Measurements from ENCODE around the gene SLC11A1.

Gene SLC11A1, protein sequence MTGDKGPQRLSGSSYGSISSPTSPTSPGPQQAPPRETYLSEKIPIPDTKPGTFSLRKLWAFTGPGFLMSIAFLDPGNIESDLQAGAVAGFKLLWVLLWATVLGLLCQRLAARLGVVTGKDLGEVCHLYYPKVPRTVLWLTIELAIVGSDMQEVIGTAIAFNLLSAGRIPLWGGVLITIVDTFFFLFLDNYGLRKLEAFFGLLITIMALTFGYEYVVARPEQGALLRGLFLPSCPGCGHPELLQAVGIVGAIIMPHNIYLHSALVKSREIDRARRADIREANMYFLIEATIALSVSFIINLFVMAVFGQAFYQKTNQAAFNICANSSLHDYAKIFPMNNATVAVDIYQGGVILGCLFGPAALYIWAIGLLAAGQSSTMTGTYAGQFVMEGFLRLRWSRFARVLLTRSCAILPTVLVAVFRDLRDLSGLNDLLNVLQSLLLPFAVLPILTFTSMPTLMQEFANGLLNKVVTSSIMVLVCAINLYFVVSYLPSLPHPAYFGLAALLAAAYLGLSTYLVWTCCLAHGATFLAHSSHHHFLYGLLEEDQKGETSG

DNA sequence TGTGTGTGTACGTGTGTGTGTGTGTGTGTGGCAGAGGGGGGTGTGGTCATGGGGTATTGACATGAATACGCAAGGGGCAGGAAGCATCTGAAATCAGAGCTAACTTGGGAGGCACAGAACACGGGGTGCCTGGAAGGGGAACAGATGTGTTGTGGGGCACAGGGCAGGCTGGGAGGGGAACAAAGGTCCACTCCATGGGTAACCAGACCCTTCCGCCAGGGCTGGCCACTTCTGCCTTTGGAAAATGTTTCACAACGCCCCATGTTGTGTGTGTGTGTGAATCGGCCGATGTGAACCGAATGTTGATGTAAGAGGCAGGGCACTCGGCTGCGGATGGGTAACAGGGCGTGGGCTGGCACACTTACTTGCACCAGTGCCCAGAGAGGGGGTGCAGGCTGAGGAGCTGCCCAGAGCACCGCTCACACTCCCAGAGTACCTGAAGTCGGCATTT, at the start of gene SLC11A1:
Gene SLC11A1 (plus strand): TSS at position 358 of the 451 bp plus-strand sequence. CDS start 96 bp downstream, outside the sequence.
- DNase-seq = no peak

GRCh38 chr2:218332288-218332687, 49.8 kb upstream of the SLC11A1 start:
- no peak for DNase-seq

- DNase-seq = peak; percentile 99
Observed at GRCh38 chr2:218332920-218333645, 49.0 kb upstream of the SLC11A1 start.

GRCh38 chr2:218334531-218334930, 47.5 kb upstream of the SLC11A1 start:
- no peak for DNase-seq

DNA sequence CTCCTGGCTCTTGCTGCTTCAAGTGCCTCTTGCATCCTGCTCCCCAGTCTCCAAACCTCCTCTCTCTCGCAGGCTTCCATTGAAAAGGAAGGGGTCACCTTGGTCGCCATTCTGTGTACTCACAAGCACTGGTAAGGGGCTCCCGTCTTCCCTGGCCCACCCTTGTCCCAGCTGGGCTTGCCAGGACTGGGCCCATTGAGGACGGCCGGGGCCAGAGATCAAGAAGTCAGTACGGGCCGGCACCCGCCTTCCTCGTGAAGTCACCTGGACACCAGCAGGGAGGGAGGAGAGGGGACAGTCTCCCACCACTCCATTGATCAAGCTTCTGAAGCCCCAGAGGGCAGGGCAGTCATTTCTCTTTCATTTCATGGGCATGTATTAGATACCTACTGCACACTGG, 41.4 kb upstream of the SLC11A1 start:
- DNase-seq = no peak

DNA sequence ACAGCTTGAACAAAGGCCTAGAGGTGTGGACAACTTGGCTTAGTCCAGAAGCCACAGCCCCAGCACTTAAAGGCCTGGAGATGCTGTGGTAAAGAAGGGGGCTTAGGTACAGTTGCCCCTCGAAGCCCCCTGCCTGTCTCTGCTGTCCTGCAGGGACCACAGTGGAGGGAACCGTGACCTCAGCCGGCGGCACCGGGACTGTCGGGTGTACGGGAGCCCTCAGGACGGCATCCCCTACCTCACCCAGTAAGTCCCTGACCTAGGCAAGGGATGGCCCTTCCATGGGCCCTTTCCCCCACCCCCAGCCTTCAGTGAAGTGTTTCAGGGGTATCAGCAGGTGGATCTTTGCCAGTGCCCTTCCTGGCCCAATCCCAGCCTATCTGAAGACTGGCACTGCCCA, 40.7 kb upstream of the SLC11A1 start:
- DNase-seq = no peak

DNA sequence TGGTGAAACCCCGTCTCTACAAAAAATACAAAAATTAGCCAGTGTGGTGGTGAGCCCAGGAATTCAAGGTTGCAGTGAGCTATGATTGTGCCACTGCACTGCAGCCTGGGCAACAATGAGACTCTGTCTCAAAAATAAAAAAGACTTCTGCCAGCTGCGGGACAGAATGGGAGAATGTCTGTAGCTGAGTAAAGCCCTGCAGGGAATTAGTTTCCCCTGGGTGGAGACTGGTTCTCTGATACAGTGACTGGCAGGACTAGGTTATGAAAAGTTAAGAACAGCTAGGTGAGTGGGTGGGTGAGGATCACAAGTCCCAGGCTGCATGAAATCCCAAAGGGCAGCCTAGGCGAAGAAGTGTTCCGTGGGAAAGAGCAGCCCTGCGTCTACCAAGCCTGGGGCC, 39.2 kb upstream of the SLC11A1 start:
- no peak for DNase-seq

DNA sequence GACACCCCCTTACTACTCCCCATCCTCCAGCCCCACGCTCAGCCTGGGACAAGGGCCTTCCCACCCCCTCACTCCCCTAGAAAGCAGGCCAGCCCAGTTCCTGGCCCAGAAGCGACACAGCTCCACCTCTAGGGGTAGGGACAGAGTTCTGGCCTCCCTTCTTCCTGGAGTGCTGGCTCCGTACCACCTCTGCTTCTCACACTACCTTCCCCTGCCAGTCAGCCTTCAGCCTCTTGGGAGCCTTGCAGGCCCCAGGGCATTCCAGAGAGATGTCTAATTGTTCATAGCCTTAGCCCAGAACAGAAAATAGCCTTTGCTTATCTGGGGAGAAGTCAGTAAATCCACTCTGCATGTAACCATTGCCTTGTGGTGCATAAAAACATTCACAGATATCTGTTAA, 38.5 kb upstream of the SLC11A1 start:
- no peak for DNase-seq

DNA sequence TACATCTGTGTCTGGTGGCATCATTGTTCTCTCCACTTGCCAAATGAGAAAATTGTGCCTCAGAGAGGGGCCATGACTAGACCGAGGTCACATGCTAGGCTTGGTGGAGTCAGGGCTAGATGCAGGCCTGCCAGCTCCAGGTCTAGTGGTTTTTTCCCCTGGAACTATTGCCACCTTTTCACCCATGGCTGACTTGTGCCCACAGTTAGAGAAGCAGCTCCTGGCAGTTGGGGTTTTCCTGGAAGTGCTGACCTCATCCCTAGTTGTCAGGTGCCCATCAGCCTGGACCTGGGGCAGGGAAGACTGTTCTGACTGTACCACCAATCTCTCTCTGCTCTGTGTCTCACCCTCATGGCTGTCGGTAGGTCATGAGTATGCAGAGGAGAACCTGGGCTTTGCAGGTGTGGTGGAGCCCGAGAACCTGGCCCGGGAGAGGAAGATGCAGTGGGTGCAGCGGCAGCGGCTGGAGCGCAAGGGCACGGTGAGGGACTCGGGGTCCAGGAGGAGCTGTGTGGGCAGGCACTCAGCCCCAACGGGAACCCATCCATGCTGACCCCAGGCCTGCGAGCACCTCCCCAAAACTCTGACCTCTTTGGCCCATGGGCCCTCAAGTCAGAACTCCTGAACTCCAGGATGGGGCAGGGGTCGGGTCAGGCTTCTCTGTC, 37.9 kb upstream of the SLC11A1 start:
- no peak for DNase-seq

DNA sequence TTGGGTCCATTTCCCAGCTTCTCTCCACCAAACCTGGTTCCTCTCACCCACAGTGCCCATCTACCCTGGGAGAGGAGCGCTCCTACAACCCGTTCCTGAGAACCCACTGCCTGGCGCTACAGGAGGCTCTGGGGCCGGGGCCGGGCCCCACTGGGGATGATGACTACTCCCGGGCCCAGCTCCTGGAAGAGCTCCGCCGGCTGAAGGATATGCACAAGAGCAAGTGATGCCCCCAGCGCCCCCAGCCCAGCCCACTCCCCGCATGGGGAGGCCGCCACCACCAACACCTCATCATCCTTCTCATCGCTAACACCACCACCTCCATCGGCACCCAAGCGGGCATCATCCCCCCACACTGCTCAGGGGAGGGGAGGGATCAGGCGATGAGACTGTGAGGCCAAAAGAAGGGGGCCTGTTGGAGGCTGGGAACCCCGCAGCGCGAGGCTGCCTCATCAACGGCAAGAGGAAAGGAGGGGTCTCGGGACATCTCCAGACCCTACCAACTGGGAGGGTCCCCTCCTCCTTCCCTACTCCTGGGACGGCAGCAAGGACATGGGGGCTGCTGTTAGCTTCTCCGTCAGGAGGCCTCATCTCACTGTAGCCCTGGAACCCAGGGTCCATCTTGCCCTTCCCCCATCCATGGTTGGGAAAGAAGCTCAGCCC, 37.2 kb upstream of the SLC11A1 start:
- DNase-seq = no peak

GRCh38 chr2:218345491-218346236, 36.4 kb upstream of the SLC11A1 start:
- no peak for DNase-seq

DNA sequence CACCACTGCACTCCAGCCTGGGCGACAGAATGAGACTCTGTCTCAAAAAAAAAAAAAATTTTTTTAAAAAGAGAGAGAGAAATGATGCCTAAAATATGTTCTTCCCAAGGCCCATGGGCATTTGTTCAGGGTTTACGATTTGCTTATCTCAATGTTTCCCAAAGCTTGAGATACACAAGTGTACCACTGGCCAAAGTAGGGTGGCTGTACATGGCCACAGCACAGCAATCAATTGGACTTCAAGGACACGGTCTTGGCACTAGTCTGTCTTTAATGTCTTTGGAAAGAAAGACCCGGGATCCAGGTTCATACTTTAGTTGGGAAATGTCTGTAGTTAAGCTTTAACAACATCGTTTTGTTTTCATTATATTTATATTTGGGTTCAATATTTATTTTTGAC, 34.9 kb upstream of the SLC11A1 start:
- no peak for DNase-seq

DNA sequence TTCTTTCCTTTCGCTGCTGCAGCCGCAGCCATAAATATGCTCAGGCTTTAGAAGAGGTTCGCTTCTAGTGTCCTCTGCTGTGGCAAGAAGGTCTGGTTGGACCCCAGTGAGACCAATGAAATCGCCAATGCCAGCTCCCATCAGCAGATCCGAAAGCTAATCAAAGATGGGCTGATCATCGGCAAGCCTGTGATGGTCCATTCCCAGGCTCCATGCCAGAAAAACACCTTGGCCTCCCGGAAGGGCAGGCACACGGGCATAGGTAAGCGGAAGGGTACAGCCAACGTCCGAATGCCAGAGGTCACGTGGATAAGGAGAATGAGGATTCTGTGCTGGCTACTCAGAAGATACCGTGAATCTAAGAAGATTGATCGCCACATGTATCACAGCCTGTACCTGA, 28.0 kb upstream of the SLC11A1 start:
- DNase-seq = no peak

DNA sequence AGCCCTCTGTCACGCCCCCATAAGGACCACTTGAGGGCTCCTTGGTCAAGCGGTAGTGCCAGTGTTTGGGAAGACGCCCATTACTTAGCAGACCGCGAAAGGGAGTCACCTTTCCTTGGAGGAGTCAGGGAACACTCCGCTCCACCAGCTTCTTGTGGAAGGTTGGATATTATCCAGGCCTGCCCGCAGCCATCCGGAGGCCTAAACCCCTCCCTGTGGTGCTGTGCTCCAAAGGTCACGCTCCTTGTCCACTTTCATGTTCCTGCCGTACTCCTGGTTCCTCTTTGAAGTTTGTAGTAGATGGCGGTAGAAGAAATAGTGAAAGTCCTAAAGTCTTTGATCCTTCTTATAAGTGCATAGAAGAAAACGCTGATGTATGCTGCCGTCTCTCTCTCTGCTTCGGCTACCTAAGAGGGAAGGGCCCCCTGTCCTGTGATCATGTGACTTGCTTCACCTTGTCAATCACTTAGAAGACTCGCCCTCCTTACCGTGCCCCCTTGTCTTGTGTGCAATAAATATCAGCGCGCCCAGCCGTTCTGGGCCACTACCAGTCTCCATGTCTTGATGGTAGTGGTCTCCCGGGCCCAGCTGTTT, 27.1 kb upstream of the SLC11A1 start:
- DNase-seq = no peak

GRCh38 chr2:218357236-218358177, 24.6 kb upstream of the SLC11A1 start:
- DNase-seq = no peak

DNA sequence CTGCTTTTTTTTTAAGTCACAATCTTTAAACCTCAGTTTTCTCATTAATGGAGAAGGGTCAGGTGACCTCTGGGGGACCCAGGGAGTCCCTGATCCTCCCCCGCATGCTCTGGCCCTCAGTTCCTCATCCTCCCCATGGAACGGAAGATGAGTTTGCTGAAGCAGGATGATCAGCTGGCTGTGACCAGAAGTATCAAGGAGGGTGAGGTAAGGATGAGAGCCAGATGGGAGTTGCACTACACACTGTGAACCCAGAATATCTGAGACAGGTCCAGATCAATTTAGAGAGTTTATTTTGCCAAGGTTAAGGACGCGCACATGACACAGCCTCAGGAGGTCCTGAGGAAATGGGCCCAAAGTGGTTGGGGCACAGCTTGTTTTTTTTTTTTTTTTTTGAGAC, 21.6 kb upstream of the SLC11A1 start:
- DNase-seq = peak; percentile 73

DNA sequence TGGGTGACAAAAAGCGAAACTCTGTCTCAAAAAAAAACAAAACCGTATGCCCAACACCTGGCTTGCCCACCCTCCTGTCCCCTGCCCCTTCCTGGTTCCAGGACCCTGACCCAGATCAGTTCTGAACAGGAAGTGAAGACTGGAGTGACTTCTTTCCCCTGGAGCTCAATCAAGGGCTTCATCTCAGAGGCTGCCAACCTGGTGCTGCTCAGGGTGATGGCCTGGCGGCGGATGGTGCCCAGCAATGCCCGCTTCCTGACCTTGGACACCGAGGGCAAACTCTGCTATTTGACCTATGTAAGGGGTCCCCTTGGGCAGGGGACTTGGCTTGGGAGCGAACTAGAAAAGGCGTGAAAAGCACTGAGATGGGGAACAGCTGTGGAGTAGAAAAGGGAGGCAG, 19.5 kb upstream of the SLC11A1 start:
- DNase-seq = no peak

GRCh38 chr2:218363736-218364135, 18.3 kb upstream of the SLC11A1 start:
- DNase-seq = no peak

DNA sequence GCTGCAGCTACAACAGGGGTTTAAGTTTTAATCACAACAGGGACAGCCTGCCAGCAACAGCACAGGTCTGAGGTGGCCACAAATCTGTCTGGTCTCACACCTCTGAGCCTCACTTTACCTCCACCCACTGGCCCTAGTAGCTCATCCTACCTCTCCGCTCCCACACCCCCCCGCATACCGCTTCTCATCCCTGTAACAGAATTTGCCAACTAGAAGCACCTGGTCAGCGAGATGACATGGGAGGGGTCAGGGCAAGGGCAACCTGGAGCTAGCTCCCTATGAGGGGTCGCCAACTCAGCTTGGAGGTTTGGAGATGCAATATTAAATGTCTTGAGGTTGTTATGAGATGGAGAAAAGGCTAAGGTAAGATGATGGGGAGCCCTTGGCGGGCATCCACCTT, 17.9 kb upstream of the SLC11A1 start:
- DNase-seq = no peak

- DNase-seq = no peak
Observed at GRCh38 chr2:218366621-218367414, 15.3 kb upstream of the SLC11A1 start.

Measured in GF-D8 (cell line).